ENCODE results near the gene SPTSSA.
"Not testable (repeated sequence)": the region's sequence is repeated elsewhere in the genome, so short reads cannot be mapped to it uniquely, and the experiment has no call there.

DNA sequence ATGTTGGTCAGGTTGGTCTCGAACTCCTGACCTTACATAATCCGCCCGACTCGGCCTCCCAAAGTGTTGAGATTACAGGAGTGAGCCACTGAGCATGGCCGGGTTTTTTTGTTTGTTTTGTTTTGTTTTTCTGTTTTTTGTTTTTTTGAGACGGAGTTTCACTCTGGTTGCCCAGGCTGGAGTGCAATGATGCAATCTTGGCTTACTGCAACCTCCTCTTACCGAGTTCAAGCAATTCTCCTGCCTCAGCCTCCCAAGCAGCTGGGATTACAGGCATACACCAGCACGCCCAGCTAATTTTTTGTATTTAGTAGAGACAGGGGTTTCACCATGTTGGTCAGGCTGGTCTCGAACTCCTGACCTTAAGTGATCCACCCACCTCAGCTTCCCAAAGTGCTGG, 42.0 kb upstream of the SPTSSA start:
- TF ChIP-seq, protein P1, sequence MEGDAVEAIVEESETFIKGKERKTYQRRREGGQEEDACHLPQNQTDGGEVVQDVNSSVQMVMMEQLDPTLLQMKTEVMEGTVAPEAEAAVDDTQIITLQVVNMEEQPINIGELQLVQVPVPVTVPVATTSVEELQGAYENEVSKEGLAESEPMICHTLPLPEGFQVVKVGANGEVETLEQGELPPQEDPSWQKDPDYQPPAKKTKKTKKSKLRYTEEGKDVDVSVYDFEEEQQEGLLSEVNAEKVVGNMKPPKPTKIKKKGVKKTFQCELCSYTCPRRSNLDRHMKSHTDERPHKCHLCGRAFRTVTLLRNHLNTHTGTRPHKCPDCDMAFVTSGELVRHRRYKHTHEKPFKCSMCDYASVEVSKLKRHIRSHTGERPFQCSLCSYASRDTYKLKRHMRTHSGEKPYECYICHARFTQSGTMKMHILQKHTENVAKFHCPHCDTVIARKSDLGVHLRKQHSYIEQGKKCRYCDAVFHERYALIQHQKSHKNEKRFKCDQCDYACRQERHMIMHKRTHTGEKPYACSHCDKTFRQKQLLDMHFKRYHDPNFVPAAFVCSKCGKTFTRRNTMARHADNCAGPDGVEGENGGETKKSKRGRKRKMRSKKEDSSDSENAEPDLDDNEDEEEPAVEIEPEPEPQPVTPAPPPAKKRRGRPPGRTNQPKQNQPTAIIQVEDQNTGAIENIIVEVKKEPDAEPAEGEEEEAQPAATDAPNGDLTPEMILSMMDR (IDR thresholded peaks at IDR 0.05), result not testable (repeated sequence)
- not testable (repeated sequence) for TF ChIP-seq POLR2AphosphoS5 (IDR thresholded peaks at IDR 0.05)
